HG03378 (cell line): ENCODE results near the gene NHLRC4.
"Not testable (repeated sequence)": the region's sequence is repeated elsewhere in the genome, so short reads cannot be mapped to it uniquely, and the experiment has no call there.

Experiments
- ATAC-seq: cut with Tn5 transposase; IDR thresholded peaks from one replicate; pipeline ENCODE4 v1.9.1; 2021; ENCODE audit warnings: mild to moderate bottlenecking, moderate library complexity; ENCODE audit not compliant: unreplicated experiment

NHLRC4 gene

GRCh38 chr16:596736-597060 is 29.9 kb downstream of the NHLRC4 start:
- ATAC-seq = no peak

GRCh38 chr16:597655-598054 is 30.9 kb downstream of the NHLRC4 start:
- ATAC-seq = not testable (repeated sequence)

- no peak for ATAC-seq
Measured at GRCh38 chr16:598823-599739, 32.3 kb downstream of the NHLRC4 start.

GRCh38 chr16:600781-601180 is 34.0 kb downstream of the NHLRC4 start:
- no peak for ATAC-seq

GRCh38 chr16:603933-604332 is 37.1 kb downstream of the NHLRC4 start:
- no peak for ATAC-seq

- no peak for ATAC-seq
Measured at GRCh38 chr16:606656-607307, 40.0 kb downstream of the NHLRC4 start.

- no peak for ATAC-seq
Measured at GRCh38 chr16:608019-608418, 41.2 kb downstream of the NHLRC4 start.

GRCh38 chr16:609316-609715 is 42.5 kb downstream of the NHLRC4 start:
- no peak for ATAC-seq

GRCh38 chr16:609984-610383 is 43.2 kb downstream of the NHLRC4 start:
- ATAC-seq = no peak

- no peak for ATAC-seq
Measured at GRCh38 chr16:610513-611381, 43.9 kb downstream of the NHLRC4 start.

- no peak for ATAC-seq
Measured at GRCh38 chr16:615122-615521, 48.3 kb downstream of the NHLRC4 start.

GRCh38 chr16:616733-617586 is 50.2 kb downstream of the NHLRC4 start:
- no peak for ATAC-seq

GRCh38 chr16:617855-618254 is 51.0 kb downstream of the NHLRC4 start:
- no peak for ATAC-seq
